ENCODE data around the gene SLC6A8.

GRCh38 chrX:153643431-153644351, 44.0 kb upstream of the SLC6A8 start:
- TF ChIP-seq CTCF (IDR thresholded peaks at IDR 0.05) = no peak
- no peak for TF ChIP-seq EP300 (IDR thresholded peaks at IDR 0.05)
- no peak for TF ChIP-seq POLR2A (IDR thresholded peaks at IDR 0.05)
